SJCRH30 (cell line): Measurements from ENCODE around the gene C5orf24. TPM values are rescaled to one million over a fixed set of nuclear protein-coding genes. Genes with fewer than 3 reads are reported as not detected.

Experiments
- total RNA-seq: library from RNA; depleted of rRNA; stranded (reverse); fragments of >200 nt; shearing (Covaris generic); gene quantifications from 2 replicates; pipeline ENCODE4 v1.2.3, GENCODE V29; 2014; rRNA removed

Gene C5orf24
- total RNA-seq, 1 experiment from 2014 or later = 62.9 TPM

Other genes with a start within 250 kb of the C5orf24 start
- gene SAR1B, start 213.1 kb upstream of the C5orf24 start, total RNA-seq = 48.9 and 66.7 TPM in 2 replicates
- gene SEC24A, start 197.2 kb upstream of the C5orf24 start, total RNA-seq = 21.8 and 22.5 TPM in 2 replicates
- 27.5 and 31.4 TPM in 2 replicates for gene CAMLG, start 107.4 kb upstream of the C5orf24 start, total RNA-seq
- 84.0 and 102 TPM in 2 replicates for gene DDX46, start 87.2 kb upstream of the C5orf24 start, total RNA-seq
- 48.1 and 61.2 TPM in 2 replicates for gene TXNDC15, start 28.4 kb downstream of the C5orf24 start, total RNA-seq
- 8.5 and 9.3 TPM in 2 replicates for gene PCBD2, start 59.2 kb downstream of the C5orf24 start, total RNA-seq
- not detected in 2 replicates for gene CATSPER3, start 121.9 kb downstream of the C5orf24 start, total RNA-seq
- 37.8 and 38.5 TPM in 2 replicates for gene PITX1, start 188.3 kb downstream of the C5orf24 start, total RNA-seq